Measurements from ENCODE around the gene GMDS. TPM values are rescaled to one million over a fixed set of nuclear protein-coding genes. Genes with fewer than 3 reads are reported as not detected.

The GMDS gene
- polyA plus RNA-seq, 1 donor (not counting 4 experiments of a cell fraction or from before 2014, with no cell fraction given): 22.1 TPM

GRCh38 chr6:1716396-1716795 is 529.0 kb downstream of the GMDS start:
- Histone ChIP-seq H3K4me1 (ENCODE audit: control insufficient read depth, extremely low read depth, insufficient read depth, low read length) (no peaks in the 10 kb centered on the region), H3K36me3 (ENCODE audit: control insufficient read depth in 2 of 2, extremely low read depth in 1 of 2, insufficient read depth in 2 of 2, low read length in 2 of 2) (no peaks in the 10 kb centered on the region), H2AFZ (ENCODE audit: control insufficient read depth, low read length) (no peak overlapping the region), H3K9ac (ENCODE audit: control insufficient read depth, extremely low read depth, insufficient read depth, low read length) (no peak overlapping the region), H3K4me3 (ENCODE audit: control insufficient read depth in 2 of 3, extremely low read depth in 1 of 3, insufficient read depth in 2 of 3, low read depth in 1 of 3, low read length in 3 of 3) (no peak overlapping the region), H3K27me3 (ENCODE audit: control insufficient read depth, extremely low read depth, insufficient read depth, low read length) (no peaks in the 10 kb centered on the region), H3K9me3 (ENCODE audit: control insufficient read depth, low read depth, low read length) (no peaks in the 10 kb centered on the region), H3K27ac (ENCODE audit: control insufficient read depth, insufficient read depth, low read length) (no peak overlapping the region), H4K20me1 (ENCODE audit: control insufficient read depth, extremely low read depth, insufficient read depth, low read length) (no peaks in the 10 kb centered on the region), H3K4me2 (ENCODE audit: control insufficient read depth, extremely low read depth, insufficient read depth, low read depth, low read length) (no peak overlapping the region), H3K79me2 (ENCODE audit: control insufficient read depth, insufficient read depth, low read length) (no peaks in the 10 kb centered on the region), H3K9me1 (ENCODE audit: control insufficient read depth, extremely low read depth, insufficient read depth, low read length) (no peaks in the 10 kb centered on the region)
- FAIRE-seq: no peak
- TF ChIP-seq EZH2 (IDR thresholded peaks at IDR 0.05; ENCODE audit: low read length) (no peak), CTCF (optimal IDR thresholded peaks at IDR 0.05 in 1 of 3, IDR thresholded peaks at IDR 0.05 in 1 of 3, conservative IDR thresholded peaks at IDR 0.05 in 1 of 3; ENCODE audit: extremely low read depth in 1 of 3, insufficient read depth in 2 of 3, low read length in 3 of 3) (no peak)
- no peak for DNase-seq (ENCODE audit: low read depth, low spot score)
- dilution Hi-C loops (cut with MboI; ENCODE audit: extremely low pct_ligation_motif_present, low sequenced_read_pairs): no loop called here

GRCh38 chr6:1715336-1715735 is 530.1 kb downstream of the GMDS start:
- H3K27me3 ChIP-seq (ENCODE audit: control insufficient read depth, extremely low read depth, insufficient read depth, low read length): no peaks in the 10 kb centered on the region
- no peak overlapping the region for H3K27ac ChIP-seq (ENCODE audit: control insufficient read depth, insufficient read depth, low read length)
- no peaks in the 10 kb centered on the region for H4K20me1 ChIP-seq (ENCODE audit: control insufficient read depth, extremely low read depth, insufficient read depth, low read length)
- H3K4me3 ChIP-seq (ENCODE audit: control insufficient read depth in 2 of 3, extremely low read depth in 1 of 3, insufficient read depth in 2 of 3, low read depth in 1 of 3, low read length in 3 of 3): no peak overlapping the region
- FAIRE-seq: no peak
- H3K9ac ChIP-seq (ENCODE audit: control insufficient read depth, extremely low read depth, insufficient read depth, low read length): no peak overlapping the region
- no peaks in the 10 kb centered on the region for H3K4me1 ChIP-seq (ENCODE audit: control insufficient read depth, extremely low read depth, insufficient read depth, low read length)
- no peak overlapping the region for H3K4me2 ChIP-seq (ENCODE audit: control insufficient read depth, extremely low read depth, insufficient read depth, low read depth, low read length)
- no peak for DNase-seq (ENCODE audit: low read depth, low spot score)
- H3K9me1 ChIP-seq (ENCODE audit: control insufficient read depth, extremely low read depth, insufficient read depth, low read length): no peaks in the 10 kb centered on the region
- H3K36me3 ChIP-seq (ENCODE audit: control insufficient read depth in 2 of 2, extremely low read depth in 1 of 2, insufficient read depth in 2 of 2, low read length in 2 of 2): no peaks in the 10 kb centered on the region
- H3K9me3 ChIP-seq (ENCODE audit: control insufficient read depth, low read depth, low read length): no peaks in the 10 kb centered on the region
- TF ChIP-seq CTCF (optimal IDR thresholded peaks at IDR 0.05 in 1 of 3, IDR thresholded peaks at IDR 0.05 in 1 of 3, conservative IDR thresholded peaks at IDR 0.05 in 1 of 3; ENCODE audit: extremely low read depth in 1 of 3, insufficient read depth in 2 of 3, low read length in 3 of 3) (no peak), EZH2 (IDR thresholded peaks at IDR 0.05; ENCODE audit: low read length) (no peak)
- no peaks in the 10 kb centered on the region for H3K79me2 ChIP-seq (ENCODE audit: control insufficient read depth, insufficient read depth, low read length)
- H2AFZ ChIP-seq (ENCODE audit: control insufficient read depth, low read length): no peak overlapping the region
- dilution Hi-C loops (cut with MboI; ENCODE audit: extremely low pct_ligation_motif_present, low sequenced_read_pairs): no loop called here

Measured in keratinocyte (primary cell).